Measurements from ENCODE around the gene RRP1B. TPM values are rescaled to one million over a fixed set of nuclear protein-coding genes. Genes with fewer than 3 reads are reported as not detected.

RRP1B gene
- total and polyA plus RNA-seq, 2 of the 13 experiments (the other 11 are each of a cell fraction or from before 2014, with no cell fraction given), result 16.3 to 46.2 TPM

DNA sequence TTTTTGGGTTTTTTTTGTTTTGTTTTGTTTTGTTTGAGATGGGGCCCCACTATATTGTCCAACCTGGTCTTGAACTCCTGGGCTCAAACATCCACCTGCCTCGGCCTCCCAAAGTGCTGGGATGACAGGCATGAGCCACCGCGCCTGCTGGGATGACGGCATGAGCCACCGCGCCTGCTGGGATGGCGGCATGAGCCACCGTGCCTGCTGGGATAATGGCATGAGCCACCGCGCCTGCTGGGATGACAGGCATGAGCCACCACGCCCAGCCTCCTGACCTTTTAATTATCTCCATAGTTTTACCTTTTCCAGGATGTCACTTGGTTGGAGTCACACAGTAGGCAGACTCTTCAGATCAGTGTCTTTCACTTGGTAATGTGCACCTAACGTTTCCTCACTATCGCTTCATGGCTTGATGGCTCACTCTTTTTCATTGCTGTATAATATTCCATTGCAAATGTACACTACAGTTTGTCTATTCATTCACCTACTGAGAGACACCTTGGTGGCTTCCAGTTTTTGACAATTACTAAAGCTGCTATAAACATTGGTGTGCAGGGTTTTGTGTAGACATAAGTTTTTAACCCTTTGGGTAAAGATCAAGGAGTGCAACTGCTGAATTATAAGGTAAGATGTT is 49.5 kb downstream of the RRP1B start:
- FAIRE-seq (no peak), ATAC-seq (no peak), DNase-seq (ENCODE audit: low spot score) (no peak)
- Histone ChIP-seq H4K20me1 (ENCODE audit: insufficient read depth, low read length) (no peaks in the 10 kb centered on the region), H3K27me3 (ENCODE audit: control insufficient read depth in 1 of 2, insufficient read depth in 2 of 2, low read length in 2 of 2) (peaks cover 2 to 6% of the 10 kb centered on the region in 2 experiments; a peak in 4 of 5 replicates), H3K36me3 (replicated peaks in 1 of 2; ENCODE audit: control insufficient read depth in 1 of 2, insufficient read depth in 2 of 2, low read length in 2 of 2) (no peaks in the 10 kb centered on the region), H3K79me2 (ENCODE audit: insufficient read depth, low read length) (no peaks in the 10 kb centered on the region), H3K27ac (ENCODE audit: extremely low read length, insufficient read depth, low read length) (no peak overlapping the region), H3K9ac (ENCODE audit: insufficient read depth, low read depth, low read length) (no peak overlapping the region), H3K4me1 (ENCODE audit: insufficient read depth, low read length) (peaks cover 60% of the 10 kb centered on the region), H2AFZ (ENCODE audit: low read length) (no peak overlapping the region), H3K9me3 (ENCODE audit: low read length) (no peaks in the 10 kb centered on the region), H3K4me3 (replicated peaks in 1 of 3; ENCODE audit: insufficient read depth in 1 of 3, low read depth in 2 of 3, low read length in 3 of 3) (no peak overlapping the region), H3K4me2 (ENCODE audit: low read depth, low read length) (no peak overlapping the region)
- intact Hi-C loops (cut with micrococcal nuclease; ENCODE audit: unreplicated experiment) (loop anchor here (10.0 kb wide), 1 partner anchor 66 kb away; the partner anchor contains the start of gene CSTB), in situ Hi-C loops (cut with HindIII; ENCODE audit: extremely low pct_ligation_motif_present, low pct_unique_long_range_greater_than_20kb) (no loop called here)
- ChIA-PET CTCF (ENCODE audit: low intra/inter-chr PET ratio, low total read pairs) (no interaction called here), POLR2A (no interaction called here)
- no peak for TF ChIP-seq SMAD1 (CRISPR knock-in tag; IDR thresholded peaks at IDR 0.05; ENCODE audit: borderline replicate concordance, low read depth)
- TF ChIP-seq ZMYM3 (CRISPR knock-in tag; IDR thresholded peaks at IDR 0.05), result peak; percentile 73
- TF ChIP-seq, protein P1, sequence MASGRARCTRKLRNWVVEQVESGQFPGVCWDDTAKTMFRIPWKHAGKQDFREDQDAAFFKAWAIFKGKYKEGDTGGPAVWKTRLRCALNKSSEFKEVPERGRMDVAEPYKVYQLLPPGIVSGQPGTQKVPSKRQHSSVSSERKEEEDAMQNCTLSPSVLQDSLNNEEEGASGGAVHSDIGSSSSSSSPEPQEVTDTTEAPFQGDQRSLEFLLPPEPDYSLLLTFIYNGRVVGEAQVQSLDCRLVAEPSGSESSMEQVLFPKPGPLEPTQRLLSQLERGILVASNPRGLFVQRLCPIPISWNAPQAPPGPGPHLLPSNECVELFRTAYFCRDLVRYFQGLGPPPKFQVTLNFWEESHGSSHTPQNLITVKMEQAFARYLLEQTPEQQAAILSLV (CRISPR knock-in tag; IDR thresholded peaks at IDR 0.05; ENCODE audit: borderline replicate concordance), result no peak
- WGBS (ENCODE audit: low lambda C conversion rate), result 86% methylated on average over 13 of the region's 13 CpGs
- no TSS peak for BruUV-seq (replicated peaks)

GRCh38 chr21:43712268-43712942 is 53.0 kb downstream of the RRP1B start:
- POLR2A ChIA-PET, result interaction anchor here (2.2 kb wide), 1 partner anchor 16 kb away, joined by 8 read pairs; no protein-coding TSS in a partner anchor
- no peak overlapping the region for H2AFZ ChIP-seq (ENCODE audit: low read length)
- FAIRE-seq, result peak; percentile 18
- H3K36me3 ChIP-seq (replicated peaks in 1 of 2; ENCODE audit: control insufficient read depth in 1 of 2, insufficient read depth in 2 of 2, low read length in 2 of 2), result no peaks in the 10 kb centered on the region
- H3K4me2 ChIP-seq (ENCODE audit: low read depth, low read length), result peak overlapping the region; percentile 87
- no peaks in the 10 kb centered on the region for H3K79me2 ChIP-seq (ENCODE audit: insufficient read depth, low read length)
- peak overlapping the region; percentile 39; the same call in 1 of the 2 replicates for H3K9ac ChIP-seq (ENCODE audit: insufficient read depth, low read depth, low read length)
- in situ Hi-C loops (cut with HindIII; ENCODE audit: extremely low pct_ligation_motif_present, low pct_unique_long_range_greater_than_20kb), result no loop called here
- 7% methylated on average over 12 of the region's 13 CpGs for WGBS (ENCODE audit: low lambda C conversion rate)
- peak overlapping the region; percentile 37 to 65 (median 41) for H3K4me3 ChIP-seq (replicated peaks in 1 of 3; ENCODE audit: insufficient read depth in 1 of 3, low read depth in 2 of 3, low read length in 3 of 3)
- H3K27ac ChIP-seq (ENCODE audit: extremely low read length, insufficient read depth, low read length), result no peak overlapping the region
- intact Hi-C loops (cut with micrococcal nuclease; ENCODE audit: unreplicated experiment), result no loop called here
- no peaks in the 10 kb centered on the region for H3K9me3 ChIP-seq (ENCODE audit: low read length)
- peaks cover 3 to 11% of the 10 kb centered on the region in 2 experiments; a peak in 4 of 5 replicates for H3K27me3 ChIP-seq (ENCODE audit: control insufficient read depth in 1 of 2, insufficient read depth in 2 of 2, low read length in 2 of 2)
- CTCF ChIA-PET (ENCODE audit: low intra/inter-chr PET ratio, low total read pairs), result no interaction called here
- H4K20me1 ChIP-seq (ENCODE audit: insufficient read depth, low read length), result no peaks in the 10 kb centered on the region
- BruUV-seq (replicated peaks), result no TSS peak
- no peak for DNase-seq (ENCODE audit: low spot score)
- peaks cover 56% of the 10 kb centered on the region for H3K4me1 ChIP-seq (ENCODE audit: insufficient read depth, low read length)
- ATAC-seq, result peak; percentile 58
- TF ChIP-seq ZNF431 (CRISPR knock-in tag; IDR thresholded peaks at IDR 0.05; ENCODE audit: borderline replicate concordance, low read depth) (0 out of 2 replicates have a peak, but pooled peaks have one; percentile 33), EHMT2 (IDR thresholded peaks at IDR 0.05; ENCODE audit: borderline replicate concordance, low read depth, low read length) (no peak), BRF2 (CRISPR knock-in tag; IDR thresholded peaks at IDR 0.05) (no peak), HNRNPL (IDR thresholded peaks at IDR 0.05; ENCODE audit: low read depth, low read length) (0 out of 2 replicates have a peak, but pooled peaks have one; percentile 39), SATB2 (CRISPR knock-in tag; IDR thresholded peaks at IDR 0.05) (no peak)
- TF ChIP-seq, protein P2, sequence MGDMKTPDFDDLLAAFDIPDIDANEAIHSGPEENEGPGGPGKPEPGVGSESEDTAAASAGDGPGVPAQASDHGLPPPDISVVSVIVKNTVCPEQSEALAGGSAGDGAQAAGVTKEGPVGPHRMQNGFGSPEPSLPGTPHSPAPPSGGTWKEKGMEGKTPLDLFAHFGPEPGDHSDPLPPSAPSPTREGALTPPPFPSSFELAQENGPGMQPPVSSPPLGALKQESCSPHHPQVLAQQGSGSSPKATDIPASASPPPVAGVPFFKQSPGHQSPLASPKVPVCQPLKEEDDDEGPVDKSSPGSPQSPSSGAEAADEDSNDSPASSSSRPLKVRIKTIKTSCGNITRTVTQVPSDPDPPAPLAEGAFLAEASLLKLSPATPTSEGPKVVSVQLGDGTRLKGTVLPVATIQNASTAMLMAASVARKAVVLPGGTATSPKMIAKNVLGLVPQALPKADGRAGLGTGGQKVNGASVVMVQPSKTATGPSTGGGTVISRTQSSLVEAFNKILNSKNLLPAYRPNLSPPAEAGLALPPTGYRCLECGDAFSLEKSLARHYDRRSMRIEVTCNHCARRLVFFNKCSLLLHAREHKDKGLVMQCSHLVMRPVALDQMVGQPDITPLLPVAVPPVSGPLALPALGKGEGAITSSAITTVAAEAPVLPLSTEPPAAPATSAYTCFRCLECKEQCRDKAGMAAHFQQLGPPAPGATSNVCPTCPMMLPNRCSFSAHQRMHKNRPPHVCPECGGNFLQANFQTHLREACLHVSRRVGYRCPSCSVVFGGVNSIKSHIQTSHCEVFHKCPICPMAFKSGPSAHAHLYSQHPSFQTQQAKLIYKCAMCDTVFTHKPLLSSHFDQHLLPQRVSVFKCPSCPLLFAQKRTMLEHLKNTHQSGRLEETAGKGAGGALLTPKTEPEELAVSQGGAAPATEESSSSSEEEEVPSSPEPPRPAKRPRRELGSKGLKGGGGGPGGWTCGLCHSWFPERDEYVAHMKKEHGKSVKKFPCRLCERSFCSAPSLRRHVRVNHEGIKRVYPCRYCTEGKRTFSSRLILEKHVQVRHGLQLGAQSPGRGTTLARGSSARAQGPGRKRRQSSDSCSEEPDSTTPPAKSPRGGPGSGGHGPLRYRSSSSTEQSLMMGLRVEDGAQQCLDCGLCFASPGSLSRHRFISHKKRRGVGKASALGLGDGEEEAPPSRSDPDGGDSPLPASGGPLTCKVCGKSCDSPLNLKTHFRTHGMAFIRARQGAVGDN (CRISPR knock-in tag; IDR thresholded peaks at IDR 0.05), result peak; percentile 24; the same call in 1 of the 2 replicates
